SK-N-SH (cell line): ENCODE results near the gene SFMBT2.

ENCODE experiments used
- MEF2A ChIP-seq: IDR thresholded peaks from 2 replicates; pipeline ENCODE4 v1.4.0; 2012; ENCODE audit warnings: low read depth, borderline replicate concordance
- RAD21 ChIP-seq: IDR thresholded peaks from 2 replicates; pipeline ENCODE4 v1.6.1; 2012; ENCODE audit warnings: mild to moderate bottlenecking, low read length
- SMC3 ChIP-seq: IDR thresholded peaks from 2 replicates; pipeline ENCODE4 v1.6.1; 2012; ENCODE audit warnings: low read depth, low read length, improper control_type of control experiment
- TF ChIP-seq, protein P1 (sequence below): IDR thresholded peaks from 2 replicates; pipeline ENCODE4 v1.6.1; 2012; ENCODE audit warnings: mild to moderate bottlenecking, low read depth, low read length, moderate library complexity
- TF ChIP-seq, protein P2 (sequence below): fragments of 200-600 bp; sonication (generic); IDR thresholded peaks from 2 replicates; pipeline ENCODE4 v1.6.1; 2017; ENCODE audit warnings: antibody characterized with exemption, mild to moderate bottlenecking, moderate library complexity

DNA sequence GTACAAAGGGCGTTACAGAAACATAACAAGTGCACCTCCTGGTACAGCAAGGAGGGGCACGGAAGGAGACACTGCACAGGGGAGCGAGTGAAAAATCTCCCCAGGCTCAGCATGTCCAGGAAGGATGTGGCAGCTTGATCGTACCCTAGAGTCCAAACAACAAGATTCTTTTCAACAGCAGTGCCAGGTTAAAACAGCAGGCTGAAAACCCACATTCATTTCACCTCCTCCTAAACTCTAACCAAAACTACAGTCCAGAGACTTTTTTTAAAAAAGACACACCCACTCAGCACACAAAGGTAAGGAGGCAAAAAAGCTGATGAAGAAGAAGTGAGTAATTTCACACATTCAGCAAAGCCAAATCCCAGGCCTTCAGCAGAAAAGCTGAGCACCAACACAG lies 138.8 kb downstream of the SFMBT2 start:
- no peak for TF ChIP-seq MEF2A
- no peak for TF ChIP-seq RAD21
- no peak for TF ChIP-seq SMC3
- TF ChIP-seq, protein P1, sequence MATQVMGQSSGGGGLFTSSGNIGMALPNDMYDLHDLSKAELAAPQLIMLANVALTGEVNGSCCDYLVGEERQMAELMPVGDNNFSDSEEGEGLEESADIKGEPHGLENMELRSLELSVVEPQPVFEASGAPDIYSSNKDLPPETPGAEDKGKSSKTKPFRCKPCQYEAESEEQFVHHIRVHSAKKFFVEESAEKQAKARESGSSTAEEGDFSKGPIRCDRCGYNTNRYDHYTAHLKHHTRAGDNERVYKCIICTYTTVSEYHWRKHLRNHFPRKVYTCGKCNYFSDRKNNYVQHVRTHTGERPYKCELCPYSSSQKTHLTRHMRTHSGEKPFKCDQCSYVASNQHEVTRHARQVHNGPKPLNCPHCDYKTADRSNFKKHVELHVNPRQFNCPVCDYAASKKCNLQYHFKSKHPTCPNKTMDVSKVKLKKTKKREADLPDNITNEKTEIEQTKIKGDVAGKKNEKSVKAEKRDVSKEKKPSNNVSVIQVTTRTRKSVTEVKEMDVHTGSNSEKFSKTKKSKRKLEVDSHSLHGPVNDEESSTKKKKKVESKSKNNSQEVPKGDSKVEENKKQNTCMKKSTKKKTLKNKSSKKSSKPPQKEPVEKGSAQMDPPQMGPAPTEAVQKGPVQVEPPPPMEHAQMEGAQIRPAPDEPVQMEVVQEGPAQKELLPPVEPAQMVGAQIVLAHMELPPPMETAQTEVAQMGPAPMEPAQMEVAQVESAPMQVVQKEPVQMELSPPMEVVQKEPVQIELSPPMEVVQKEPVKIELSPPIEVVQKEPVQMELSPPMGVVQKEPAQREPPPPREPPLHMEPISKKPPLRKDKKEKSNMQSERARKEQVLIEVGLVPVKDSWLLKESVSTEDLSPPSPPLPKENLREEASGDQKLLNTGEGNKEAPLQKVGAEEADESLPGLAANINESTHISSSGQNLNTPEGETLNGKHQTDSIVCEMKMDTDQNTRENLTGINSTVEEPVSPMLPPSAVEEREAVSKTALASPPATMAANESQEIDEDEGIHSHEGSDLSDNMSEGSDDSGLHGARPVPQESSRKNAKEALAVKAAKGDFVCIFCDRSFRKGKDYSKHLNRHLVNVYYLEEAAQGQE: no peak
- TF ChIP-seq, protein P2, sequence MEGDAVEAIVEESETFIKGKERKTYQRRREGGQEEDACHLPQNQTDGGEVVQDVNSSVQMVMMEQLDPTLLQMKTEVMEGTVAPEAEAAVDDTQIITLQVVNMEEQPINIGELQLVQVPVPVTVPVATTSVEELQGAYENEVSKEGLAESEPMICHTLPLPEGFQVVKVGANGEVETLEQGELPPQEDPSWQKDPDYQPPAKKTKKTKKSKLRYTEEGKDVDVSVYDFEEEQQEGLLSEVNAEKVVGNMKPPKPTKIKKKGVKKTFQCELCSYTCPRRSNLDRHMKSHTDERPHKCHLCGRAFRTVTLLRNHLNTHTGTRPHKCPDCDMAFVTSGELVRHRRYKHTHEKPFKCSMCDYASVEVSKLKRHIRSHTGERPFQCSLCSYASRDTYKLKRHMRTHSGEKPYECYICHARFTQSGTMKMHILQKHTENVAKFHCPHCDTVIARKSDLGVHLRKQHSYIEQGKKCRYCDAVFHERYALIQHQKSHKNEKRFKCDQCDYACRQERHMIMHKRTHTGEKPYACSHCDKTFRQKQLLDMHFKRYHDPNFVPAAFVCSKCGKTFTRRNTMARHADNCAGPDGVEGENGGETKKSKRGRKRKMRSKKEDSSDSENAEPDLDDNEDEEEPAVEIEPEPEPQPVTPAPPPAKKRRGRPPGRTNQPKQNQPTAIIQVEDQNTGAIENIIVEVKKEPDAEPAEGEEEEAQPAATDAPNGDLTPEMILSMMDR: no peak
